GM19193 (cell line): ENCODE measurements around the gene HRH2.

Source experiments
- POLR2A ChIP-seq: IDR thresholded peaks from 4 replicates; pipeline ENCODE4 v1.6.1; 2011; ENCODE audit not compliant: insufficient read depth, insufficient read length; ENCODE audit errors: extremely low read depth

Gene HRH2

DNA sequence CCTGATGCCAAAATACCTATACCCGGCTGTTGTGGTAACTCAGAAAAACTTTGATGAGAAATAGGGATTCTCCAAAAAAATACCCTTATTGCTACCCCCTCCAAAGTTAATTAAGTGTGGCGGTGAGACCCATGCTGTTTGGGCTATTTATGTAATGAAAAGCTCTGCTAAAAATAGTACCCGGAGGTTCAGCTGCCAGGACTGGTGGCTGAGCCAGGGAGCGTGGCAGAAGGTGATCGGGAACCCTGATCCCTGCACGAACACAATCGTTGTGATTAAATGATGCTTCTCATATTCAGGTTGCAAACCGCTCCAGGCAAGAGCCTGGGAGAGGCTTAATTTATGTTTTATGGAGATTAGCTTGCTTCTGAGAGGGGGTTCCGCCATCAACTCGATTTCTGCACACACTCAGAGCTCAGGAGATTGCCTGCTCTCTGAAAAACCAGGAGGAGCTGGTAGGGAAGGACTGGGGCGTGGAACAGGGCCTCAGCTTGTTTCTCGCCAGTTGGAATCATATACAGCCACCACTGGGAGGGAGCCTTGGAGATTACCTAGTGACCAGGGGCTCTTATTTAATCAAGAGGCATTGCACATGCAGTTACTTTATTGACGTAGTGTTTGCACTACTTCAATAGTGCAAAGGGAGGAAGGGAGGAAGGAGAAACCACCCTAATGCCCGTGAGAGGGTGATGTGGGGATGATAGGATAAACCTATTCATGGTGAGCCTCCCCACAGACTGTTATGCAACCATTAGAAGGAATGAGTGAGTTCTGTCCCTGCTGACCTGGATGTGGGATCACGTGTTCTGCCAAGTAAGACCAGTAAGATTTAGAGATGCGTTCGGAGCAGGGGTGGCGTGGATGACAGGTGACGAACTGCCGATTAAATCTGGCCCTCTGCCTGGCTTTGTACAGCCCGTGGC lies 23.4 kb downstream of the HRH2 start:
- no peak for TF ChIP-seq POLR2A

DNA sequence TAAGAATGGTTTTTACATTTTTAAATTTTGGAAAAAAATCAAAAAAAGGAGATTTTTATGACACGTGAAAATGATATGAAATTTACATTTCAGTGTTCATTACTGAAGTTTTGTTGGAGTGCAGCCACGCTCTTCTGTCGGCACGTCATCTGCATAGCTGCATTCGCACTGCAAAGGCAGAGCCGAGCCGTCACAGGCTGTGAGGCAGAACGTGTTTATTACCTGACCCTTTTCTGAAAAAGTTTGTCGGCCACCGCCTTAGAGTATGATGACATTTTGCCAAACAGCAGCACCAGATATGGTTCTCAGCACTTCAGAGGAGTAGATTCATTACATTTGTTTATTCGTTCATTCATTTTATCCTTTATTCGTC lies 24.1 kb downstream of the HRH2 start:
- TF ChIP-seq POLR2A = no peak

DNA sequence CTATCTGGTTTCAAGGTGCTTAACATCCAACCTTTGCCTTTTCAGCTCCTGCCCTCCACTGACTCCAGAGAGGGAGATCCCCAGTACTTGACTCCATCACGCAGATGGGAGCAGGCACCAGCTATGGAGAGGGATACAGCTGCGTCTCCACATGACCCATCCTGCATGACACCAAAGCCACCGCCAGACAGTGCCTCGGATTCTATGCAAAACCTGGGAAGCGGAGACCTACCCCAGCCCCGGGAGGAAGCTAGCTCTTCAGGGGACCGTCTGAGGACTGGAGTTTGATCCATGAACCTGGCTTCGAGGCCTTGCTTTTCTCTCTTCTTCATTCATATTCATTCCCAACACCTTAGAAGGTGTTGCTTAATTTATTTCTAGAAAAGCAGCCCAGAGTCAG lies 24.8 kb downstream of the HRH2 start:
- no peak for TF ChIP-seq POLR2A

DNA sequence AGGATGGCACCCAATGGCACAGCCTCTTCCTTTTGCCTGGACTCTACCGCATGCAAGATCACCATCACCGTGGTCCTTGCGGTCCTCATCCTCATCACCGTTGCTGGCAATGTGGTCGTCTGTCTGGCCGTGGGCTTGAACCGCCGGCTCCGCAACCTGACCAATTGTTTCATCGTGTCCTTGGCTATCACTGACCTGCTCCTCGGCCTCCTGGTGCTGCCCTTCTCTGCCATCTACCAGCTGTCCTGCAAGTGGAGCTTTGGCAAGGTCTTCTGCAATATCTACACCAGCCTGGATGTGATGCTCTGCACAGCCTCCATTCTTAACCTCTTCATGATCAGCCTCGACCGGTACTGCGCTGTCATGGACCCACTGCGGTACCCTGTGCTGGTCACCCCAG lies 25.4 kb downstream of the HRH2 start:
- TF ChIP-seq POLR2A = no peak

DNA sequence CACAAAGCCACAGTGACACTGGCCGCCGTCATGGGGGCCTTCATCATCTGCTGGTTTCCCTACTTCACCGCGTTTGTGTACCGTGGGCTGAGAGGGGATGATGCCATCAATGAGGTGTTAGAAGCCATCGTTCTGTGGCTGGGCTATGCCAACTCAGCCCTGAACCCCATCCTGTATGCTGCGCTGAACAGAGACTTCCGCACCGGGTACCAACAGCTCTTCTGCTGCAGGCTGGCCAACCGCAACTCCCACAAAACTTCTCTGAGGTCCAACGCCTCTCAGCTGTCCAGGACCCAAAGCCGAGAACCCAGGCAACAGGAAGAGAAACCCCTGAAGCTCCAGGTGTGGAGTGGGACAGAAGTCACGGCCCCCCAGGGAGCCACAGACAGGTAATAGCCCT lies 26.1 kb downstream of the HRH2 start:
- no peak for TF ChIP-seq POLR2A

DNA sequence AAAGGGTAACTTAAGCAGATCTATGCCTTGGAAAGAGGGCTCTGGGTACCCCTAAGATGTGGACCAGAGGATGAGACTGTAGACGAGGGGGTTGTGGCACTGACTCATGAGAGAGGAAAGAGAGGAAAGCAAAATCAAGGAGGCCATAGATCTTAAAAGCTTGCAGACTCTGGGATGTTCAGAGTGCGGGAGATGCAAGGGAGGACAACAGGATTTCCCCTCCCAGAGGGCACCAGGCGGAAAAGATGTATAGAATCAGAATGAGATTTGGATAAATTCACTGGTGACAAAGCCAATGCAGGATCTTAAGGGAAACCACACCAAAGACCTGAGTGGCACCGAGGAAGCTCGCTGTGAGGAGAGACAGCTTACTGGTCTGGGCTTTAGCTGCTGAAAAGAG lies 27.1 kb downstream of the HRH2 start:
- TF ChIP-seq POLR2A = no peak

DNA sequence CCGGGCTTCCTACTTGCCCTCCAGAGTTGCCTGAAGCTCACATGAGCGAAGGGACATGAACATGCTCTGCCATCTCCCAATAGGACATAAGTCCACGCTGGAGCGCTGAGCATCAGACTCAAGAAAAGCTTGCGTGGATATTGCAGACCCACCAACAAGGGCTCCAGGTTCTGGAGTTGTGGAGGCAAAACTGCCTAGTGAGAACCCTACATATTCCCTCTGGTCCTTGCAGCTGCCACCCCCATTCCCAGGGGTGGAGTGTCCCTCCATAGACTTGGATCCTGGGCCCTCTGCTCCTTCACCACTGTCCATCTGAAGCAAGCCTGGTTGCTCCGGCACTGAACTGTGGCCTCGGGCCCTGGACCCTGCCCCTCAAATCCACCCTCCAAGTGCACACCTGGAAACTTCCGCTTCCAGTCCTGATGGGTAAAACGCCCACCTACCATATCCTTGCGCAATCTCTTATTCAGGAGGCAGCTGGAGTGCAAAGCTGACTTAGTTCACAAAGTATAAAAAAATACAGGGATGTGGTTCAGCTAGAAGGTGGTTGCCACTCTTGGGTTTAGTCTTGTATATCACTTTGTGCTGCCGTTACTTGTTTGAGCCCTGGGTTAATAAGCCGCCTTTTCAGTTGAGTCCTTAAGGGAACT lies 28.0 kb downstream of the HRH2 start:
- TF ChIP-seq POLR2A = no peak

DNA sequence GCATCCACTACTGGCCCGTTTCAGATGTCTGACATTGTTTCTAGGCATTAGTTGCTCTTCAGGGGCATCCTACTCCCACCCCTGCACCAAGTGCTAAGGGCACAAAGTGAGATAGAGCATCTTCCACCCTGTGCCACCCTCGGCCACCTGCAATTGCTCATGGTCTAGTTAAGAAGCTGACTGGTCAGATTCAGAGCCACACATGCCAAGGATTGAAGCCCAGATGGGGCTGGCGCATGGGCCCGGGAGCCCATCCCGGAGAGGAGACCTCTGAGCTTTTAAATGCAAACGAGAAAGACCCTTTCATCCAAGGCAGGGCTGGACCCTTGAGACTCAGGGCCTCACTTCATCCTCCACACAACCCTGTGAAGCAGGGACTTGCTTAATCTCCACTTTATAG lies 28.5 kb downstream of the HRH2 start:
- no peak for TF ChIP-seq POLR2A

DNA sequence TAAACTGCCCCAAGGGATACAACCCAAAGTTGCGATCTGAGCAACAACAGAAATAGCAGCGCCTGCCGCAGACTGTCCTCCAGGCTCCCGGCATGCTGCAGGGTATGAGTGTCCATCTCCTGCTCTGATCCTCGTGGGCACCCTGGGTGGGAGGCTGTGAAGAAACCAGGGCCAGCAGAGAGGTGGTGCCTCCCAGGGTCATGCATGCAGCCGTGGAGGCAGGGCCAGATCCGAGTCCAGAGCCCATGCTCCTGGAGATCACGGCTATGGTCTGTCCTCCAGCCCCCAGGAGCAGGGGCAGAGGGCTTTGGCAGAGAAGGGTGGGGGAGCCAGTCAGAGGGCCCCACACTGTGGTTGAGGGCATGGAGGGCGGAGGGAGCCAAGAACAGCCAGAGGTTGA lies 29.0 kb downstream of the HRH2 start:
- TF ChIP-seq POLR2A = no peak

DNA sequence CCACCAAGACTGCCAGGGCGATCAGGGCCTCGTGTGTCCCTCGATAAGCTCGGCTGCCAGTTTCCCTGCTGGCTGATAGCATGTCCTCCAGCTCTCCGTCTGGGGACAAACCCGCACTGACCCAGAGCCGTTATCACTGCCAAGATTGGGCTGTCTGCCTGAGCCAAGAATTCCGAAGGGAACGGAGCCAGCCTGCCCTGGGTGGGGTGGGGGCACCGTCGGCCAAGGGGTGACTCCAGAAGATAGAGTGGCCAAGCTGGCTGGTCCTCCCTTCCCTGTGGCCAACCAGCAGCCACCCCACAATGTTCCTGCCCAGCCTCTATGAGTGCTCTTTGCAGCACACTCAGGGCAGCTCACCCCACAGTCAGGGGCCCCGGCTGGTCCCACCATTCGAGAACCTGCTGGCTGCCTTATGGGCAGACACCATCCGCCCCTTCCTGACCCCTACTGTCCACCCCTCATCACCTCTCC lies 29.4 kb downstream of the HRH2 start:
- TF ChIP-seq POLR2A = no peak

DNA sequence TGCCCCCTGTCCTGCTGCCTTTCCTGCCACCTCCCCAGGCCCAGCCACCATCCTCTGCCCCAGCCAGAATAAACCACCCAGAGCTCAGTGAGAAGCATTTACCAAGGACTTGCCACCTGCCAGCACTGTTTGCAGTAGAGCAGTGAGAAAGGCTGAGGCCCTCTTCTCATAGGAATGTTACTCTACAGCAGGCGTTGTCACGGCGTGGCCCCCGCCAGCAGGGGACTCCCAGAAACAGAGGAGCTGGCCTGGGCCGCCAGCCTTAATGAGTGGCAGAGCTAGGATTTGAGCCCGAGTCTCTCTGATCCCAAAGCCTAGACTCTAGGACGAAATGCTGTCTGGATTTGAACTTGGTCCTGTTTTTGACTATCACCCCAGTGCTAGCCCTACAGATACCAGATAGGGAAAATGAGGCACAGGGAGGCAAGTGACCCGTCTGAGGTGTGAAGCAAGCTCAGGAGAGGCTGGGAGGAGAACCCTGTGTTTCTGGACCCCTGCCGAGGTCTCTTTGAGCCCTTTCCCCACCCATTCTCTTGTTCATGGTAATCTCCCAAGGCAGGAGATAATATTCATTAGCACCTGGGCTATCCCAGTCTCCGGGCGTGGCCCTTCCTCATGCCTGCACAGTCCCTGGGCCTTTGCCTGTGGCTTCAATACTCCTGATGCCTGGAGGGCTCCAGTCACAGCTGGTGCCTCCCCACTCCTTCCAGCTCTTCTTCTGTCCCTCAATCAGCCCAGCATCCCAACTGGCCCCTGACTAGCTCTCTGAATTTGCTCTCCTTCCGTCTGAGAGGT lies 30.7 kb downstream of the HRH2 start:
- TF ChIP-seq POLR2A = no peak

DNA sequence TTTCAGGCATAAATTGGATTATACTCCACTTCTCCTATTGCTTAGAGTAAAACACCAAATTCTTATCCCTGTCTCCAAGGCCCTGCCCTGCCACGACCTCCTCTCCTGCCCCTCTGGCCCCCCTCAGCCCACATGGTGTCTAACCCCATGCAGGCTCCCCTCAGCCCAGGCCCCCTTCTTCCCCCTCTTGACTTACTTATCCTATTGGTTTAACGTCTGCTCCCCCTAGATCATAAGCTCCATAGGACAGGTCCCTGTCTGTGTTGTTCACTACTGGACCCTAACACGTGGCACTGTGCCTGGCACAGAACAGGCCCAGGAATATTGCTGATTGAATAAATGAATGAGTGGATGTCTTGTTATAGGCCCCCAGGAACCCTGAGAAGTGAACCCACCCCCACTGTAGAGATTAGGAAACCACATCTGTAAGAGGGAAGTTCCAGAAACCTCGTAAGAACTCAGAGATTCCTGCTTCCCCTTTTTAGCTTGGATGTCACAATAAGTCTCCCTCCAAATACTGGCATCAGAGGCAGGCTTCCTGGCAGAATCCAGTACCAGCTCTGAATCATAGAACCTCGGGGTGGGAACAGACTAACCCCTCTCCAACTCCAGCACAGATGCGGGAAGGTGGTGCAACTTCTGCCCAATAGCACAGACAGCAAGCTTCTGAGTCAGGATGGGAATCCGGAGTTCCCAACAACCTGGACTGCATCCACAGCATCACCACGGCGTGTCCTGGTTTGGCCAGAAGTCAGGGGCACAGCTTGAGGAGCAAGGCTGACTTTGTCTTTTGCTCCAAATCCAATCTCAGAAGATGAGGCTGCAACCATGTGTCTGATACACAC lies 31.5 kb downstream of the HRH2 start:
- no peak for TF ChIP-seq POLR2A

DNA sequence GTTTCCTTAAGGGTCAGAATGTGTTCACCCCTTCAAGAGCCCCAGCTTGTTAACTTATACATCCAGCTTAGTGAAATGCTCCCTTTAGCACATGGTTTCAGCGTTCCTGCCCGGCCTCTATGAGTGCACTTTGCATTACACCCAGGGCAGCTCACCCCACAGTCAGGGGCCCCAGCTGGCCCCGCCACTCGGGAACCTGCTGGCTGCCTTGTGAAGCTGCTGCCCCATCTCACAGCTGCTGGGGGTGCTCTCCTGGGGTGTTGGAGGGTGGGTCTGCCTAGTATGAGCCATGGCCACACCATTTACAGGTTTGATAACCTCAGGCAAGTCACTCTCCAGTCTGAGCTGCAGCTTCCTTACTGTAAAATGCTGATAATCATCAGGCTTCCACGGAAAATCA lies 32.2 kb downstream of the HRH2 start:
- TF ChIP-seq POLR2A = no peak

DNA sequence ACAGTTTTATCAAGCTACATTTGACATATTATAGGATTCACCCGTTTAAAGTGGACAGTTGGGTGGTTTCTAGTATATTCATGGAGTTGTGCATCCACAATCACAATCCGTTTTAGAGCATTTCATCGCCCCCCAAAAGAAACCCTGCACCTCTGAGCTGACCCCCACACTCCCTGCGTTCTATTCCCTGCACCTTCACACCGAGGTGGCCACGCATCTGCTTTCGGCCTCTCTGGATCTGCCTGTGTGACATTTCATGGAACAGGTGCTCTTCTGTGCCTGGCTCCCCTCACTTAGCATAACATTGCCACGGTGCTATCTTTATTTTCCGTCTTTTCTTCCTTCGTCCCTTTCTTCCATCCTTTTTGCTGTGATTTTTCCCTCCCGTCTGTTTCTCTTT lies 32.7 kb downstream of the HRH2 start:
- no peak for TF ChIP-seq POLR2A
